Transverse colon (tissue), 4 donors: ENCODE data around the gene PSTPIP1. TPM values are rescaled to one million over a fixed set of nuclear protein-coding genes. Genes with fewer than 3 reads are reported as not detected.

ENCODE experiments used
- DNase-seq: peaks from one replicate; pipeline ENCODE4 v3.0.0-alpha.2; 2019
- H3K27ac ChIP-seq, 4 donors: fragments of 200-600 bp; sonication (generic); 2 replicates each; pipeline ENCODE4 v1.5.1; 2016 to 2018; ENCODE audit warnings: inconsistent platforms in 4 of 4
- H3K27me3 ChIP-seq: fragments of 200-600 bp; sonication (generic); 2 replicates; pipeline ENCODE4 v1.5.1; 2017; ENCODE audit warnings: inconsistent platforms
- H3K36me3 ChIP-seq, 4 donors: fragments of 200-600 bp; sonication (generic); 2 replicates each; pipeline ENCODE4 v1.5.1; 2017 to 2019; ENCODE audit warnings: inconsistent platforms in 4 of 4
- H3K4me1 ChIP-seq, 4 donors: fragments of 200-600 bp; sonication (generic); 2 replicates each; pipeline ENCODE4 v1.5.1; 2017 to 2020; ENCODE audit warnings: inconsistent platforms in 4 of 4
- H3K4me3 ChIP-seq, 4 donors: fragments of 200-600 bp; sonication (generic); 1 replicate in 1 of 4; 2 replicates in 3 of 4; pipeline versions ENCODE4 v1.5.1 to v1.6.1; 2017 to 2019; ENCODE audit warnings: inconsistent platforms in 4 of 4
- H3K9me3 ChIP-seq, 2 donors: fragments of 200-600 bp; sonication (generic); 2 replicates each; pipeline ENCODE4 v1.5.1; 2017 to 2019; ENCODE audit warnings: inconsistent platforms in 2 of 2
- CTCF ChIP-seq, 5 experiments: fragments of 200-600 bp in 3 of 5; fragments of 450-650 bp in 2 of 5; sonication (generic) in 3 of 5; IDR thresholded peaks; 1 replicate in 2 of 5; 2 replicates in 3 of 5; pipeline ENCODE4 v1.5.1; 2016 to 2017; ENCODE audit warnings: antibody characterized with exemption in 5 of 5, inconsistent platforms in 3 of 5, mild to moderate bottlenecking in 2 of 5, moderate library complexity in 1 of 5
- EP300 ChIP-seq: sonication (generic); formaldehyde crosslinking; IDR thresholded peaks from one replicate; pipeline ENCODE4 v1.6.1; 2017; ENCODE audit warnings: antibody characterized with exemption, low read depth
- POLR2A ChIP-seq: fragments of 450-650 bp; IDR thresholded peaks from one replicate; pipeline ENCODE4 v1.6.1; 2016; ENCODE audit warnings: antibody characterized with exemption, mild to moderate bottlenecking, moderate library complexity
- POLR2AphosphoS5 ChIP-seq, 3 donors: sonication (generic); formaldehyde crosslinking; IDR thresholded peaks; one replicate each; pipeline ENCODE4 v1.6.1; 2016; ENCODE audit warnings: antibody characterized with exemption in 3 of 3
- WGBS, 2 donors: methylation state at CpG; one replicate each; pipeline ENCODE4 v1.1.5; 2018; ENCODE audit warnings: low coverage in 1 of 2; 5-methylcytosine and 5-hydroxymethylcytosine counted together
- in situ Hi-C, 4 donors: fragments of 200-750 bp; cut with MboI; loops; one replicate each; pipeline versions ENCODE4 v1.15.0 to v1.15.1; 2017; ENCODE audit warnings: low sequenced_read_pairs in 3 of 4, low pct_ligation_motif_present in 1 of 4, low pct_unique_long_range_greater_than_20kb in 1 of 4
- intact Hi-C: fragments of 100-400 bp; cut with DNase I; formaldehyde crosslinking; loops from one replicate; pipeline ENCODE4 v1.15.1; 2023; ENCODE audit warnings: low total_unique reads
- total RNA-seq, 4 donors: library from RNA; depleted of rRNA; stranded (reverse); fragments of >200 nt; gene quantifications; one replicate each; pipeline ENCODE4 v1.1.0, GENCODE V29; 2016

The PSTPIP1 gene
- total RNA-seq, 4 donors from 2014 or later = 1.4 to 35.2 (median 8.7) TPM

- no peak for DNase-seq
- WGBS, 2 donors = 91 to 94% methylated on average over 6 to 23 of the region's 23 CpGs
- no peak for TF ChIP-seq CTCF (IDR thresholded peaks at IDR 0.05)
- TF ChIP-seq POLR2AphosphoS5 (IDR thresholded peaks at IDR 0.05) = no peak
- TF ChIP-seq POLR2A = no peak
- TF ChIP-seq EP300 = no peak
- intact Hi-C loops = no loop called here
- Histone ChIP-seq H3K27ac (no peak overlapping the region), H3K36me3 (no peaks in the 10 kb centered on the region), H3K4me1 (no peaks in the 10 kb centered on the region), H3K27me3 (no peaks in the 10 kb centered on the region), H3K9me3 (no peaks in the 10 kb centered on the region), H3K4me3 (no peak overlapping the region)
- in situ Hi-C loops = no loop called here
Measured at GRCh38 chr15:76979331-76979925, 15.5 kb upstream of the PSTPIP1 start.

- Histone ChIP-seq H3K27me3 (no peaks in the 10 kb centered on the region), H3K4me3 (no peak overlapping the region), H3K36me3 (no peaks in the 10 kb centered on the region), H3K9me3 (no peaks in the 10 kb centered on the region), H3K4me1 (no peaks in the 10 kb centered on the region), H3K27ac (no peak overlapping the region)
- TF ChIP-seq CTCF (IDR thresholded peaks at IDR 0.05) = no peak
- no peak for TF ChIP-seq EP300
- no peak for TF ChIP-seq POLR2A
- TF ChIP-seq POLR2AphosphoS5 (IDR thresholded peaks at IDR 0.05) = no peak
- DNase-seq = no peak
- intact Hi-C loops (no loop called here), in situ Hi-C loops (no loop called here)
- WGBS, 2 donors = 85% methylated on average over 7 of the region's 7 CpGs; no CpG with 5 or more reads in 1 of the 2 donors
Measured at GRCh38 chr15:76979996-76980520, 14.9 kb upstream of the PSTPIP1 start.

- DNase-seq = no peak
- no peak for TF ChIP-seq POLR2AphosphoS5 (IDR thresholded peaks at IDR 0.05)
- no peak for TF ChIP-seq POLR2A
- TF ChIP-seq EP300 = no peak
- no peak for TF ChIP-seq CTCF (IDR thresholded peaks at IDR 0.05)
- in situ Hi-C loops = no loop called here
- Histone ChIP-seq H3K9me3 (no peaks in the 10 kb centered on the region), H3K27ac (no peak overlapping the region), H3K27me3 (no peaks in the 10 kb centered on the region), H3K4me1 (no peaks in the 10 kb centered on the region), H3K4me3 (no peak overlapping the region), H3K36me3 (no peaks in the 10 kb centered on the region)
- WGBS, 2 donors = 81 to 89% methylated on average over 5 to 9 of the region's 9 CpGs
- intact Hi-C loops = no loop called here
Measured at GRCh38 chr15:76982356-76982755, 12.6 kb upstream of the PSTPIP1 start.

GRCh38 chr15:76982756-76983155 is 12.2 kb upstream of the PSTPIP1 start:
- no peak for TF ChIP-seq POLR2AphosphoS5 (IDR thresholded peaks at IDR 0.05)
- no peak for TF ChIP-seq CTCF (IDR thresholded peaks at IDR 0.05)
- TF ChIP-seq EP300 = no peak
- no peak for TF ChIP-seq POLR2A
- 88 to 90% methylated on average over 1 to 6 of the region's 6 CpGs for WGBS, 2 donors
- Histone ChIP-seq H3K9me3 (no peaks in the 10 kb centered on the region), H3K36me3 (no peaks in the 10 kb centered on the region), H3K4me1 (no peaks in the 10 kb centered on the region), H3K27ac (no peak overlapping the region), H3K4me3 (no peak overlapping the region), H3K27me3 (no peaks in the 10 kb centered on the region)
- no peak for DNase-seq
- in situ Hi-C loops (no loop called here), intact Hi-C loops (no loop called here)
